Activated T-helper 17 cell treated with anti-CD3 and anti-CD28 coated beads, Interleukin-2, amount 50 U/mL, for 72 hours (primary cell): ENCODE data around the gene CAMK1D. TPM values are rescaled to one million over a fixed set of nuclear protein-coding genes. Genes with fewer than 3 reads are reported as not detected.
"Not testable (repeated sequence)": the region's sequence is repeated elsewhere in the genome, so short reads cannot be mapped to it uniquely, and the experiment has no call there.

ENCODE experiments used
- ATAC-seq: fragments of 150-1000 bp; cut with Tn5 transposase; replicated peaks from 2 replicates; pipeline ENCODE4 v1.10.0; 2021; ENCODE audit warnings: mild to moderate bottlenecking, moderate library complexity
- H3K27ac Mint-ChIP-seq: one replicate; pipeline ENCODE4 v1.8.0; 2022; ENCODE audit warnings: mixed read lengths
- H3K27me3 Mint-ChIP-seq: one replicate; pipeline ENCODE4 v1.8.0; 2022; ENCODE audit warnings: mixed read lengths
- H3K36me3 Mint-ChIP-seq: one replicate; pipeline ENCODE4 v1.8.0; 2022; ENCODE audit warnings: low read depth, mild to moderate bottlenecking, mixed read lengths
- H3K4me1 Mint-ChIP-seq: one replicate; pipeline ENCODE4 v1.8.0; 2022; ENCODE audit warnings: mixed read lengths
- H3K4me3 Mint-ChIP-seq: one replicate; pipeline ENCODE4 v1.8.0; 2022; ENCODE audit warnings: mild to moderate bottlenecking, mixed read lengths
- H3K9me3 Mint-ChIP-seq: one replicate; pipeline ENCODE4 v1.8.0; 2022; ENCODE audit warnings: mixed read lengths
- total RNA-seq, 2 donors: library from RNA; stranded (reverse); gene quantifications; one replicate each; pipeline ENCODE4 v1.2.3, GENCODE V29; 2022

Gene CAMK1D
- total RNA-seq, 2 donors from 2014 or later, result 10.9 to 20.7 TPM

- no peaks in the 10 kb centered on the region for H3K9me3 Mint-ChIP-seq
- H3K27me3 Mint-ChIP-seq, result no peaks in the 10 kb centered on the region
- no peak overlapping the region for H3K27ac Mint-ChIP-seq
- H3K4me3 Mint-ChIP-seq, result no peak overlapping the region
- H3K36me3 Mint-ChIP-seq, result peaks cover 9% of the 10 kb centered on the region
- ATAC-seq, result no peak
- peaks cover 6% of the 10 kb centered on the region for H3K4me1 Mint-ChIP-seq
Observed at GRCh38 chr10:12807096-12807755, 457.9 kb downstream of the CAMK1D start.

- Mint-ChIP-seq H3K27ac (peak overlapping the region; percentile 22), H3K9me3 (no peaks in the 10 kb centered on the region)
Observed at GRCh38 chr10:12808014-12808613, 458.8 kb downstream of the CAMK1D start.

GRCh38 chr10:12810046-12810445, 460.7 kb downstream of the CAMK1D start:
- H3K27ac Mint-ChIP-seq, H3K4me1 Mint-ChIP-seq, H3K9me3 Mint-ChIP-seq, H3K27me3 Mint-ChIP-seq, H3K4me3 Mint-ChIP-seq, ATAC-seq: not testable (repeated sequence)
- H3K36me3 Mint-ChIP-seq, result peaks cover 37% of the 10 kb centered on the region

More at GRCh38 chr10:12808014-12808613, 458.8 kb downstream of the CAMK1D start:
- Mint-ChIP-seq H3K27me3 (no peaks in the 10 kb centered on the region), H3K4me1 (peaks cover 6% of the 10 kb centered on the region), H3K36me3 (peaks cover 18% of the 10 kb centered on the region), H3K4me3 (no peak overlapping the region)
- no peak for ATAC-seq

- Mint-ChIP-seq H3K9me3 (no peaks in the 10 kb centered on the region), H3K36me3 (peaks cover 55% of the 10 kb centered on the region), H3K4me1 (peaks cover 6% of the 10 kb centered on the region), H3K4me3 (no peak overlapping the region), H3K27ac (no peak overlapping the region), H3K27me3 (no peaks in the 10 kb centered on the region)
- ATAC-seq, result no peak
Observed at GRCh38 chr10:12811826-12812225, 462.5 kb downstream of the CAMK1D start.

- Mint-ChIP-seq H3K27ac (no peak overlapping the region), H3K27me3 (no peaks in the 10 kb centered on the region), H3K4me3 (no peak overlapping the region), H3K9me3 (no peaks in the 10 kb centered on the region), H3K36me3 (peaks cover 61% of the 10 kb centered on the region), H3K4me1 (peaks cover 6% of the 10 kb centered on the region)
- ATAC-seq, result no peak
Observed at GRCh38 chr10:12812571-12812970, 463.2 kb downstream of the CAMK1D start.

GRCh38 chr10:12814166-12814565, 464.8 kb downstream of the CAMK1D start:
- no peaks in the 10 kb centered on the region for H3K27me3 Mint-ChIP-seq
- no peaks in the 10 kb centered on the region for H3K9me3 Mint-ChIP-seq
- peaks cover 67% of the 10 kb centered on the region for H3K36me3 Mint-ChIP-seq
- H3K4me1 Mint-ChIP-seq, result no peaks in the 10 kb centered on the region
- ATAC-seq, result no peak
- no peak overlapping the region for H3K27ac Mint-ChIP-seq
- H3K4me3 Mint-ChIP-seq, result no peak overlapping the region

- ATAC-seq, result no peak
- Mint-ChIP-seq H3K27me3 (no peaks in the 10 kb centered on the region), H3K4me1 (no peaks in the 10 kb centered on the region), H3K36me3 (peaks cover 51% of the 10 kb centered on the region), H3K27ac (no peak overlapping the region), H3K9me3 (no peaks in the 10 kb centered on the region), H3K4me3 (no peak overlapping the region)
Observed at GRCh38 chr10:12819071-12819470, 469.7 kb downstream of the CAMK1D start.

GRCh38 chr10:12819656-12820055, 470.3 kb downstream of the CAMK1D start:
- Mint-ChIP-seq H3K4me3 (no peak overlapping the region), H3K27me3 (no peaks in the 10 kb centered on the region), H3K9me3 (no peaks in the 10 kb centered on the region), H3K4me1 (no peaks in the 10 kb centered on the region), H3K27ac (no peak overlapping the region), H3K36me3 (peaks cover 45% of the 10 kb centered on the region)
- no peak for ATAC-seq

- Mint-ChIP-seq H3K27me3 (no peaks in the 10 kb centered on the region), H3K4me3 (no peak overlapping the region), H3K9me3 (no peaks in the 10 kb centered on the region), H3K4me1 (no peaks in the 10 kb centered on the region), H3K27ac (peak overlapping the region; percentile 30), H3K36me3 (peaks cover 33% of the 10 kb centered on the region)
- no peak for ATAC-seq
Observed at GRCh38 chr10:12822126-12822892, 473.0 kb downstream of the CAMK1D start.

GRCh38 chr10:12822893-12823170, 473.5 kb downstream of the CAMK1D start:
- Mint-ChIP-seq H3K9me3 (no peaks in the 10 kb centered on the region), H3K4me3 (no peak overlapping the region), H3K27ac (peak overlapping the region; percentile 30), H3K36me3 (peaks cover 37% of the 10 kb centered on the region), H3K27me3 (no peaks in the 10 kb centered on the region), H3K4me1 (no peaks in the 10 kb centered on the region)
- ATAC-seq, result no peak

- Mint-ChIP-seq H3K27me3 (no peaks in the 10 kb centered on the region), H3K27ac (peak overlapping the region; percentile 30), H3K4me3 (no peak overlapping the region), H3K36me3 (peaks cover 42% of the 10 kb centered on the region), H3K4me1 (no peaks in the 10 kb centered on the region), H3K9me3 (no peaks in the 10 kb centered on the region)
- ATAC-seq, result no peak
Observed at GRCh38 chr10:12823328-12823727, 474.0 kb downstream of the CAMK1D start.

GRCh38 chr10:12825260-12825849, 476.0 kb downstream of the CAMK1D start:
- Mint-ChIP-seq H3K4me3 (no peak overlapping the region), H3K9me3 (no peaks in the 10 kb centered on the region), H3K4me1 (no peaks in the 10 kb centered on the region), H3K27me3 (no peaks in the 10 kb centered on the region), H3K36me3 (peaks cover 48% of the 10 kb centered on the region), H3K27ac (no peak overlapping the region)
- ATAC-seq, result no peak

- Mint-ChIP-seq H3K27me3 (no peaks in the 10 kb centered on the region), H3K9me3 (no peaks in the 10 kb centered on the region), H3K36me3 (peaks cover 48% of the 10 kb centered on the region), H3K27ac (peak overlapping the region; percentile 65), H3K4me3 (no peak overlapping the region), H3K4me1 (no peaks in the 10 kb centered on the region)
- ATAC-seq, result no peak
Observed at GRCh38 chr10:12826800-12827372, 477.5 kb downstream of the CAMK1D start.

- Mint-ChIP-seq H3K27me3 (no peaks in the 10 kb centered on the region), H3K27ac (no peak overlapping the region), H3K4me1 (no peaks in the 10 kb centered on the region), H3K36me3 (peaks cover 43% of the 10 kb centered on the region), H3K9me3 (no peaks in the 10 kb centered on the region), H3K4me3 (no peak overlapping the region)
- no peak for ATAC-seq
Observed at GRCh38 chr10:12828736-12829135, 479.4 kb downstream of the CAMK1D start.
